ENCODE results near the gene TBC1D23.

DNA sequence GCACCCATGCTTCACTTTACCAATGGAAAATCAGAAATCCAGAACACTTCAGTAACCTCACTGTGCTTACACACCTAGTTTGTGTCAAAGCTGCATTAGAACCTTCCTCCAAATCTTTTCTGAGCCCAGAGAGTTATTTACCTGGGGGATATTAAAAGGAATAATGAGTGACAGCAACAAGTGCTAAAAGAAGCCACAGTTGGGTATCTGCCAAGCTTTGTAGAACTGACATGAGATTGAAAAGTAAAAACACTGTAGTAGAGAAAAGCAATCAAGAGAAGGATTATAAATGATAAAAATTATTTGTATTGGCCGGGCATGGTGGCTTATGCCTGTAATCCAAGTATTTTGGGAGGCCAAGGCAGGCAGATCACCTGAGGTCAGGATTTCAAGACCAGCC is 8.8 kb upstream of the TBC1D23 start:
- TF ChIP-seq PAX5 (IDR thresholded peaks at IDR 0.05; ENCODE audit: insufficient read depth, low read length, severe bottlenecking) (no peak), POLR2A (IDR thresholded peaks at IDR 0.05; ENCODE audit: low read depth, low read length) (no peak), TAF1 (IDR thresholded peaks at IDR 0.05; ENCODE audit: low read depth, low read length) (no peak), POLR2AphosphoS5 (IDR thresholded peaks at IDR 0.05; ENCODE audit: low read depth, low read length) (no peak), POU2F2 (IDR thresholded peaks at IDR 0.05; ENCODE audit: low read depth, low read length) (no peak)
